ENCODE measurements around the gene GRK6.

GRK6 gene

GRCh38 chr5:177426566-177427210, at the start of gene GRK6:
TSS of gene GRK6 (plus strand) at chr5:177426676. CDS start at chr5:177426846, 170 bp downstream.
- peaks cover 0 to 33% of the 10 kb centered on the region in 2 experiments; a peak in 1 of 3 replicates for H3K36me3 ChIP-seq (ENCODE audit: control insufficient read depth in 2 of 2, insufficient read depth in 1 of 2, low read length in 2 of 2)
- CTCF ChIA-PET = interaction anchor here (0.5 to 5.2 kb wide), 9 partner anchors 9 to 242 kb away, joined by 3 to 40 read pairs (median 4); no protein-coding TSS in a partner anchor
- no peaks in the 10 kb centered on the region for H3K9me3 ChIP-seq (ENCODE audit: control insufficient read depth, insufficient read depth, low read depth, low read length)
- H3K4me3 ChIP-seq (ENCODE audit: low read depth, low read length) = peak within 1 kb of the TSS; percentile 89
- peak within 1 kb of the TSS; percentile 98 for H3K27ac ChIP-seq (ENCODE audit: extremely low read depth, low read depth, low read length)
- H3K4me1 ChIP-seq (ENCODE audit: control insufficient read depth, insufficient read depth, low read length) = no peaks in the 10 kb centered on the region
- POLR2A ChIA-PET = interaction anchor here (0.5 to 4.2 kb wide), 32 partner anchors 9 to 972 kb away, joined by 3 to 45 read pairs (median 6); partner anchors contain the start of genes DBN1, LMAN2 and PDLIM7
- TF ChIP-seq ZNF341 (tag by site-specific recombination; IDR thresholded peaks at IDR 0.05; ENCODE audit: low read depth) (no peak), ZEB2 (tag by site-specific recombination; IDR thresholded peaks at IDR 0.05) (0 out of 2 replicates have a peak, but pooled peaks have one; percentile 8), BCL11B (tag by site-specific recombination; IDR thresholded peaks at IDR 0.05; ENCODE audit: low read depth) (0 out of 2 replicates have a peak, but pooled peaks have one; percentile 10), ZFP37 (tag by site-specific recombination; IDR thresholded peaks at IDR 0.05) (no peak), GLIS1 (tag by site-specific recombination; IDR thresholded peaks at IDR 0.05) (peak; percentile 44; the same call in 1 of the 2 replicates), ZBTB8A (tag by site-specific recombination; IDR thresholded peaks at IDR 0.05) (peak; percentile 61; the same call in 1 of the 2 replicates), ZBTB26 (tag by site-specific recombination; optimal IDR thresholded peaks at IDR 0.05) (peak; percentile 73), ZNF792 (tag by site-specific recombination; IDR thresholded peaks at IDR 0.05) (no peak), INSM2 (tag by site-specific recombination; IDR thresholded peaks at IDR 0.05) (0 out of 2 replicates have a peak, but pooled peaks have one; percentile 15), KLF9 (tag by site-specific recombination; IDR thresholded peaks at IDR 0.05; ENCODE audit: low read depth) (peak; percentile 30), KLF16 (tag by site-specific recombination; IDR thresholded peaks at IDR 0.05) (0 out of 2 replicates have a peak, but pooled peaks have one; percentile 20), EGR2 (tag by site-specific recombination; IDR thresholded peaks at IDR 0.05; ENCODE audit: low read depth) (peak; percentile 88), ZNF513 (tag by site-specific recombination; IDR thresholded peaks at IDR 0.05) (peak; percentile 56; the same call in 1 of the 2 replicates), ZFHX2 (tag by site-specific recombination; conservative IDR thresholded peaks at IDR 0.05) (peak; percentile 91), ZNF704 (tag by site-specific recombination; IDR thresholded peaks at IDR 0.05) (no peak), ZBTB20 (tag by site-specific recombination; IDR thresholded peaks at IDR 0.05) (peak; percentile 63; the same call in 1 of the 2 replicates), ZNF621 (tag by site-specific recombination; IDR thresholded peaks at IDR 0.05) (no peak)
- TF ChIP-seq, protein P1, sequence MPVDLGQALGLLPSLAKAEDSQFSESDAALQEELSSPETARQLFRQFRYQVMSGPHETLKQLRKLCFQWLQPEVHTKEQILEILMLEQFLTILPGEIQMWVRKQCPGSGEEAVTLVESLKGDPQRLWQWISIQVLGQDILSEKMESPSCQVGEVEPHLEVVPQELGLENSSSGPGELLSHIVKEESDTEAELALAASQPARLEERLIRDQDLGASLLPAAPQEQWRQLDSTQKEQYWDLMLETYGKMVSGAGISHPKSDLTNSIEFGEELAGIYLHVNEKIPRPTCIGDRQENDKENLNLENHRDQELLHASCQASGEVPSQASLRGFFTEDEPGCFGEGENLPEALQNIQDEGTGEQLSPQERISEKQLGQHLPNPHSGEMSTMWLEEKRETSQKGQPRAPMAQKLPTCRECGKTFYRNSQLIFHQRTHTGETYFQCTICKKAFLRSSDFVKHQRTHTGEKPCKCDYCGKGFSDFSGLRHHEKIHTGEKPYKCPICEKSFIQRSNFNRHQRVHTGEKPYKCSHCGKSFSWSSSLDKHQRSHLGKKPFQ (tag by site-specific recombination; IDR thresholded peaks at IDR 0.05) = no peak
- TF ChIP-seq, protein P2, sequence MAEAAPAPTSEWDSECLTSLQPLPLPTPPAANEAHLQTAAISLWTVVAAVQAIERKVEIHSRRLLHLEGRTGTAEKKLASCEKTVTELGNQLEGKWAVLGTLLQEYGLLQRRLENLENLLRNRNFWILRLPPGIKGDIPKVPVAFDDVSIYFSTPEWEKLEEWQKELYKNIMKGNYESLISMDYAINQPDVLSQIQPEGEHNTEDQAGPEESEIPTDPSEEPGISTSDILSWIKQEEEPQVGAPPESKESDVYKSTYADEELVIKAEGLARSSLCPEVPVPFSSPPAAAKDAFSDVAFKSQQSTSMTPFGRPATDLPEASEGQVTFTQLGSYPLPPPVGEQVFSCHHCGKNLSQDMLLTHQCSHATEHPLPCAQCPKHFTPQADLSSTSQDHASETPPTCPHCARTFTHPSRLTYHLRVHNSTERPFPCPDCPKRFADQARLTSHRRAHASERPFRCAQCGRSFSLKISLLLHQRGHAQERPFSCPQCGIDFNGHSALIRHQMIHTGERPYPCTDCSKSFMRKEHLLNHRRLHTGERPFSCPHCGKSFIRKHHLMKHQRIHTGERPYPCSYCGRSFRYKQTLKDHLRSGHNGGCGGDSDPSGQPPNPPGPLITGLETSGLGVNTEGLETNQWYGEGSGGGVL (tag by site-specific recombination; IDR thresholded peaks at IDR 0.05) = 0 out of 2 replicates have a peak, but pooled peaks have one; percentile 20
- TF ChIP-seq, protein P3, sequence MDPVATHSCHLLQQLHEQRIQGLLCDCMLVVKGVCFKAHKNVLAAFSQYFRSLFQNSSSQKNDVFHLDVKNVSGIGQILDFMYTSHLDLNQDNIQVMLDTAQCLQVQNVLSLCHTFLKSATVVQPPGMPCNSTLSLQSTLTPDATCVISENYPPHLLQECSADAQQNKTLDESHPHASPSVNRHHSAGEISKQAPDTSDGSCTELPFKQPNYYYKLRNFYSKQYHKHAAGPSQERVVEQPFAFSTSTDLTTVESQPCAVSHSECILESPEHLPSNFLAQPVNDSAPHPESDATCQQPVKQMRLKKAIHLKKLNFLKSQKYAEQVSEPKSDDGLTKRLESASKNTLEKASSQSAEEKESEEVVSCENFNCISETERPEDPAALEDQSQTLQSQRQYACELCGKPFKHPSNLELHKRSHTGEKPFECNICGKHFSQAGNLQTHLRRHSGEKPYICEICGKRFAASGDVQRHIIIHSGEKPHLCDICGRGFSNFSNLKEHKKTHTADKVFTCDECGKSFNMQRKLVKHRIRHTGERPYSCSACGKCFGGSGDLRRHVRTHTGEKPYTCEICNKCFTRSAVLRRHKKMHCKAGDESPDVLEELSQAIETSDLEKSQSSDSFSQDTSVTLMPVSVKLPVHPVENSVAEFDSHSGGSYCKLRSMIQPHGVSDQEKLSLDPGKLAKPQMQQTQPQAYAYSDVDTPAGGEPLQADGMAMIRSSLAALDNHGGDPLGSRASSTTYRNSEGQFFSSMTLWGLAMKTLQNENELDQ (tag by site-specific recombination; IDR thresholded peaks at IDR 0.05; ENCODE audit: low read depth) = no peak
- TF ChIP-seq, protein P4, sequence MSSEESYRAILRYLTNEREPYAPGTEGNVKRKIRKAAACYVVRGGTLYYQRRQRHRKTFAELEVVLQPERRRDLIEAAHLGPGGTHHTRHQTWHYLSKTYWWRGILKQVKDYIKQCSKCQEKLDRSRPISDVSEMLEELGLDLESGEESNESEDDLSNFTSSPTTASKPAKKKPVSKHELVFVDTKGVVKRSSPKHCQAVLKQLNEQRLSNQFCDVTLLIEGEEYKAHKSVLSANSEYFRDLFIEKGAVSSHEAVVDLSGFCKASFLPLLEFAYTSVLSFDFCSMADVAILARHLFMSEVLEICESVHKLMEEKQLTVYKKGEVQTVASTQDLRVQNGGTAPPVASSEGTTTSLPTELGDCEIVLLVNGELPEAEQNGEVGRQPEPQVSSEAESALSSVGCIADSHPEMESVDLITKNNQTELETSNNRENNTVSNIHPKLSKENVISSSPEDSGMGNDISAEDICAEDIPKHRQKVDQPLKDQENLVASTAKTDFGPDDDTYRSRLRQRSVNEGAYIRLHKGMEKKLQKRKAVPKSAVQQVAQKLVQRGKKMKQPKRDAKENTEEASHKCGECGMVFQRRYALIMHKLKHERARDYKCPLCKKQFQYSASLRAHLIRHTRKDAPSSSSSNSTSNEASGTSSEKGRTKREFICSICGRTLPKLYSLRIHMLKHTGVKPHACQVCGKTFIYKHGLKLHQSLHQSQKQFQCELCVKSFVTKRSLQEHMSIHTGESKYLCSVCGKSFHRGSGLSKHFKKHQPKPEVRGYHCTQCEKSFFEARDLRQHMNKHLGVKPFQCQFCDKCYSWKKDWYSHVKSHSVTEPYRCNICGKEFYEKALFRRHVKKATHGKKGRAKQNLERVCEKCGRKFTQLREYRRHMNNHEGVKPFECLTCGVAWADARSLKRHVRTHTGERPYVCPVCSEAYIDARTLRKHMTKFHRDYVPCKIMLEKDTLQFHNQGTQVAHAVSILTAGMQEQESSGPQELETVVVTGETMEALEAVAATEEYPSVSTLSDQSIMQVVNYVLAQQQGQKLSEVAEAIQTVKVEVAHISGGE (tag by site-specific recombination; conservative IDR thresholded peaks at IDR 0.05; ENCODE audit: low read depth) = peak; percentile 52; the same call in 1 of the 2 replicates
